MCF 10A (cell line): ENCODE data around the gene ACR. TPM values are rescaled to one million over a fixed set of nuclear protein-coding genes. Genes with fewer than 3 reads are reported as not detected.
"Not testable (repeated sequence)": the region's sequence is repeated elsewhere in the genome, so short reads cannot be mapped to it uniquely, and the experiment has no call there.

ENCODE experiments used
- BruUV-seq: library from RNA; stranded (reverse); fragments of 400-500 nt; replicated peaks from 2 replicates; lab custom pipeline; 2021; lab: Mats Ljungman, UMichigan
- CTCF ChIA-PET: fragments of 300-600 bp; sonication (Branson Sonifier 250); formaldehyde crosslinking; extraction: SDS; loops from one replicate; lab custom pipeline; 2021; ENCODE audit warnings: antibody characterized with exemption, inconsistent platforms; lab: Yijun Ruan, JAX
- POLR2A ChIA-PET: fragments of 300-600, 350-650 bp; sonication (Branson Sonifier 250); formaldehyde crosslinking; extraction: SDS; loops from one replicate; lab custom pipeline; 2020; ENCODE audit warnings: antibody characterized with exemption, inconsistent platforms; lab: Yijun Ruan, JAX
- DNase-seq: peaks from one replicate; pipeline ENCODE4 v3.0.0-alpha.2; 2018; ENCODE audit not compliant: unreplicated experiment
- H3K27ac Mint-ChIP-seq: one replicate; pipeline ENCODE4 v1.8.0; 2022; ENCODE audit warnings: mild to moderate bottlenecking, low read depth, mixed read lengths; ENCODE audit not compliant: unreplicated experiment
- H3K27me3 Mint-ChIP-seq: one replicate; pipeline ENCODE4 v1.8.0; 2022; ENCODE audit warnings: mixed read lengths; ENCODE audit not compliant: insufficient read depth, unreplicated experiment
- H3K36me3 Mint-ChIP-seq: one replicate; pipeline ENCODE4 v1.8.0; 2022; ENCODE audit warnings: mild to moderate bottlenecking, moderate library complexity, mixed read lengths; ENCODE audit not compliant: insufficient read depth, unreplicated experiment
- H3K4me1 Mint-ChIP-seq: one replicate; pipeline ENCODE4 v1.8.0; 2022; ENCODE audit warnings: mixed read lengths; ENCODE audit not compliant: insufficient read depth, unreplicated experiment
- H3K4me3 Mint-ChIP-seq: one replicate; pipeline ENCODE4 v1.8.0; 2022; ENCODE audit warnings: mild to moderate bottlenecking, moderate library complexity, mixed read lengths; ENCODE audit not compliant: unreplicated experiment
- H3K9me3 Mint-ChIP-seq: one replicate; pipeline ENCODE4 v1.8.0; 2022; ENCODE audit warnings: mixed read lengths; ENCODE audit not compliant: unreplicated experiment
- intact Hi-C: fragments of 100-400 bp; cut with micrococcal nuclease; formaldehyde crosslinking; loops from 2 replicates; pipeline ENCODE4 v1.14.1; 2022
- total RNA-seq: library from RNA; stranded (reverse); gene quantifications from 2 replicates; pipeline ENCODE4 v1.2.3, GENCODE V29; 2022
- TF ChIP-seq, protein P1 (sequence below): fragments of 200-600 bp; IDR thresholded peaks from one replicate; pipeline ENCODE4 v1.8.0; 2022; ENCODE audit warnings: antibody characterized with exemption, mild to moderate bottlenecking; ENCODE audit not compliant: unreplicated experiment

ACR gene
- total RNA-seq, 1 experiment from 2014 or later, result not detected

DNA sequence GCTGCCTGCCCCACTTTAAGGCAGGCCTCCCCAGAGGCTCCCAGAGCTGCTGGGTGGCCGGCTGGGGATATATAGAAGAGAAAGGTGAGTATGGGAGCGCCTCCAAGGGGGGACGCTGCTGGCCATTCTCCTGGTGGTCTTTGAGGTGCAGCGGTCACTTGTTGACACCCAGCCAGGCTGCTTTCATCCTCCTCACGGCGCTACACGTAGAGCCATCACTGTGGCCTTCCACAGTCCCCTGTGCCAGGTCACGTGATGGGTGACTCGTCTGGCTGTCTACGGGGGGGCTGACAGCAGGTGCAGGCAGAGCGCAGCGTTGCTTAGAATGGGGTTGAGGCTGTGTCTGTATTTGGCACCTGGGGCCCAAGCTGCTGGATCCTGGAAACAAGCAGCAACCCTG, 1.9 kb downstream of the ACR start:
- Mint-ChIP-seq H3K9me3 (no peaks in the 10 kb centered on the region), H3K36me3 (no peaks in the 10 kb centered on the region), H3K4me1 (no peaks in the 10 kb centered on the region), H3K27ac (no peak overlapping the region), H3K4me3 (no peak overlapping the region), H3K27me3 (peaks cover 28% of the 10 kb centered on the region)
- TF ChIP-seq, protein P1, sequence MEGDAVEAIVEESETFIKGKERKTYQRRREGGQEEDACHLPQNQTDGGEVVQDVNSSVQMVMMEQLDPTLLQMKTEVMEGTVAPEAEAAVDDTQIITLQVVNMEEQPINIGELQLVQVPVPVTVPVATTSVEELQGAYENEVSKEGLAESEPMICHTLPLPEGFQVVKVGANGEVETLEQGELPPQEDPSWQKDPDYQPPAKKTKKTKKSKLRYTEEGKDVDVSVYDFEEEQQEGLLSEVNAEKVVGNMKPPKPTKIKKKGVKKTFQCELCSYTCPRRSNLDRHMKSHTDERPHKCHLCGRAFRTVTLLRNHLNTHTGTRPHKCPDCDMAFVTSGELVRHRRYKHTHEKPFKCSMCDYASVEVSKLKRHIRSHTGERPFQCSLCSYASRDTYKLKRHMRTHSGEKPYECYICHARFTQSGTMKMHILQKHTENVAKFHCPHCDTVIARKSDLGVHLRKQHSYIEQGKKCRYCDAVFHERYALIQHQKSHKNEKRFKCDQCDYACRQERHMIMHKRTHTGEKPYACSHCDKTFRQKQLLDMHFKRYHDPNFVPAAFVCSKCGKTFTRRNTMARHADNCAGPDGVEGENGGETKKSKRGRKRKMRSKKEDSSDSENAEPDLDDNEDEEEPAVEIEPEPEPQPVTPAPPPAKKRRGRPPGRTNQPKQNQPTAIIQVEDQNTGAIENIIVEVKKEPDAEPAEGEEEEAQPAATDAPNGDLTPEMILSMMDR, result no peak
- DNase-seq, result no peak
- CTCF ChIA-PET, result interaction anchor here (0.5 kb wide), 1 partner anchor 597 kb away, joined by 3 read pairs; no protein-coding TSS in a partner anchor
- POLR2A ChIA-PET, result no interaction called here
- intact Hi-C loops, result no loop called here
- BruUV-seq, result no TSS peak

DNA sequence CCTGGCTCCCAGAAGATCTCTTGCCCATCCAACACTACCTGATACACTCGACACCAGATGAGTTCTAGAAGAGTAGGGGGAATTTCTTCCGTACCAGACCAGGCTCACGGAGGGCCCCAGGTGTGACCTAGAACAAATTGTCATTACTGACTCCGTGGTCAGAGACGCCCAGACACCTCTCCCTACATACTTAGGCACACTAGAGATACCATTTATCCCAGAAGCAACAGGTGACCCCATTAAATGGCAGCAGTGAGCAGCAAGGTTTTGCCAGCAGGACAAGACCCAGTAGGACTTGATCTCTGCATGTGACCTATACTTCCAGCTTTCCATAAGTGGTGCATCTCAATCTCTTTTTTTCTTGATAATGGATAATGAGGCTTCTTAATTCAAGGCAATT, 2.7 kb downstream of the ACR start:
- H3K27ac Mint-ChIP-seq, POLR2A ChIA-PET, H3K4me3 Mint-ChIP-seq: not testable (repeated sequence)

DNA sequence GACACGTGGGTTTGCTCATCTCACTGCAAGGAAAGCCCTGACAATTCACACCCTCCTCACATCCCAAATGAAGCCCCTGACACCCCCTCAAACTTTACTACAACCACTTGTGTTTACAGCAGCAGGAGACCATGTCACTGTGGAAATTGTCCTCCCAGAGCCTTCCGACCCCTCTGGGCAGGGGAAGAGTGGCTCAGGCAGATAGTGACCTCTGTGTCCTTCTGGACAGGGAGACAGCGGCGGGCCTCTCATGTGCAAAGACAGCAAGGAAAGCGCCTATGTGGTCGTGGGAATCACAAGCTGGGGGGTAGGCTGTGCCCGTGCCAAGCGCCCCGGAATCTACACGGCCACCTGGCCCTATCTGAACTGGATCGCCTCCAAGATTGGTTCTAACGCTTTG, 6.4 kb downstream of the ACR start:
- BruUV-seq, H3K27ac Mint-ChIP-seq, H3K36me3 Mint-ChIP-seq, H3K4me3 Mint-ChIP-seq, CTCF ChIA-PET, H3K9me3 Mint-ChIP-seq, intact Hi-C loops, H3K27me3 Mint-ChIP-seq, H3K4me1 Mint-ChIP-seq, POLR2A ChIA-PET, DNase-seq: not testable (repeated sequence)

More for the DNA sequence above, 2.7 kb downstream of the ACR start:
- H3K4me1 Mint-ChIP-seq, CTCF ChIA-PET, intact Hi-C loops, DNase-seq, H3K36me3 Mint-ChIP-seq, H3K9me3 Mint-ChIP-seq, BruUV-seq: not testable (repeated sequence)
- peaks cover 20% of the 10 kb centered on the region for H3K27me3 Mint-ChIP-seq

DNA sequence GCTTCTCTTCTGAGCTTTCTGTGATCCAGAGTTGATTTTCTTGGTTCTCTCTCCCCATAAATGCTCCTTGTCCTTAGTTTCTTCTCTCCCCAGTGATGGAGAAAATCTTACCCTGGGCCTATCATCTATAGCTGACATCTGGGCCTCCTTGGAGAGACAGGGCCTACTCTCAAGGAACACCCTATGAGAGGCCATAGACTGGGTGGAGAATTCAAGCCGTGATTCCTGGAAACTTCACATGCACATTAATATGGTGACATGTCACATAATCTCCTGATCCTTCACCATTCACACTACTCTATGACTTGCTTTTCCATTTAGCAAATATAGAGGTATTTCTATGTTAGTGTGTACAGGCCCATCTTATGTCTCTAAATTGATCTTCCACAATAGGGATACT, 9.5 kb downstream of the ACR start:
- POLR2A ChIA-PET, H3K27me3 Mint-ChIP-seq, CTCF ChIA-PET, intact Hi-C loops, H3K4me1 Mint-ChIP-seq, DNase-seq, H3K4me3 Mint-ChIP-seq, H3K27ac Mint-ChIP-seq, BruUV-seq, H3K36me3 Mint-ChIP-seq, H3K9me3 Mint-ChIP-seq: not testable (repeated sequence)

DNA sequence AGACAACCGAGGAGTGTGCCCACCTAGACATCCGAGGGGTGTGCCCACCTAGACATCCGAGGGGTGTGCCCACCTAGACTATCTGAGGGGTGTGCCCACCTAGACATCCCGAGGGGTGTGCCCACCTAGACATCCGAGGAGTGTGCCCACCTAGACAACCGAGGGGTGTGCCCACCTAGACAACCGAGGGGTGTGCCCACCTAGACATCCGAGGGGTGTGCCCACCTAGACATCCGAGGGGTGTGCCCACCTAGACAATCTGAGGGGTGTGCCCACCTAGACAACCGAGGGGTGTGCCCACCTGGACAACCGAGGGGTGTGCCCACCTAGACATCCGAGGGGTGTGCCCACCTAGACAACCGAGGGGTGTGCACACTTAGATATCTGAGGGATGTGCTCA, 10.6 kb downstream of the ACR start:
- BruUV-seq, H3K27me3 Mint-ChIP-seq, DNase-seq, H3K9me3 Mint-ChIP-seq, H3K4me3 Mint-ChIP-seq, H3K36me3 Mint-ChIP-seq, CTCF ChIA-PET, H3K4me1 Mint-ChIP-seq, POLR2A ChIA-PET, intact Hi-C loops, H3K27ac Mint-ChIP-seq: not testable (repeated sequence)

DNA sequence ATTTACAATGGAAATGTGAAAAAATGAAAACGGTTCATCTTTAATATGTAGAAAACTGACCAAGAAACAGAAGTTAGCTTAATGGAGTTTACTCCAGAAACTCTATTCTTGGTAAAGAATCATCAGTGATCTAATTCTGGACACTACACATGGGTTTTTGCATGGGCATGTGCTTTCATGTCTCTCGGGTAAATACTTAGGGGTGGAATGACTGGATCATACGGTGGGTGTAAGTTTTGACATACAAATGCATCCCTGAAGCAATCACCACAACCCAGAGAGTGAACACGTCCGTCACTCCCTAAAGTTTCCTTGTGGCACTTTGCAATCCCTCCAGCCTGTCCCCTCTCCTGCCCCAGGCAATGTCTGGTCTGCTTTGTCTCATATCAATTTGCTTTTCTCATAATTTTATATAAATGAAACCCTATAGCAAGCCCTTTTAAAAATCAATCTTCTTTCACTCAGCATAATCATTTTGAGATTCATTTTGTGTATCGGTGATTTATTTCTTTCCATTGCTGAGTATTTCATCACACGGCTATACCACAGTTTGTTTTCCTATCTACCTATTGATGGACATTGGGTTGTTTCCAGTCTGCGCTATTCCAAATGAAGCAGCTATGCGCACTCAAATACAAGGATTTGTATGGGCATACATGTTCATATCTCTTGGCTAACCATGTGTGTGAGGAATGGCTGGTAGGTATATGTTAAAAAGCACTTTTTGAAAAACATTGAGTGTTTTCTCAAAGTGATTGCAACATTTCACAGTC, 11.5 kb downstream of the ACR start:
- H3K4me3 Mint-ChIP-seq, DNase-seq, H3K27me3 Mint-ChIP-seq, H3K27ac Mint-ChIP-seq, H3K36me3 Mint-ChIP-seq, POLR2A ChIA-PET, H3K4me1 Mint-ChIP-seq, intact Hi-C loops, H3K9me3 Mint-ChIP-seq, CTCF ChIA-PET, BruUV-seq: not testable (repeated sequence)

DNA sequence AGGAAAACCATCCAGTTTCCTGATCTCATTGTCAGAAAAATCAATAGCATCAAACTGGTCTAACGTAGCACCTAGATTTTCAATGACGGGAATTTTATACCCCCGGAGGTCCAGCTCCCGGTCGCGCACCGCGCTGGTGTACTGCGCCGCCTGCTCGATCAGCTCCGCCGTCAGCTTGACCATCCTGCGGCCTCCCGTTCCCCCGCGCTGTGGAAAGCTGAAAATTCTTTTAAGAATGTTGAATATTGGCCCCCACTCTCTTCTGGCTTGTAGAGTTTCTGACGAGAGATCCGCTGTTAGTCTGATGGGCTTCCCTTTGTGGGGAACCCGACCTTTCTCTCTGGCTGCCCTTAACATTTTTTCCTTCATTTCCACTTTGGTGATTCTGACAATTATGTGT, 17.2 kb downstream of the ACR start:
- intact Hi-C loops, H3K27me3 Mint-ChIP-seq, DNase-seq, H3K9me3 Mint-ChIP-seq, POLR2A ChIA-PET, H3K36me3 Mint-ChIP-seq, H3K27ac Mint-ChIP-seq, CTCF ChIA-PET, BruUV-seq, H3K4me1 Mint-ChIP-seq, H3K4me3 Mint-ChIP-seq: not testable (repeated sequence)

DNA sequence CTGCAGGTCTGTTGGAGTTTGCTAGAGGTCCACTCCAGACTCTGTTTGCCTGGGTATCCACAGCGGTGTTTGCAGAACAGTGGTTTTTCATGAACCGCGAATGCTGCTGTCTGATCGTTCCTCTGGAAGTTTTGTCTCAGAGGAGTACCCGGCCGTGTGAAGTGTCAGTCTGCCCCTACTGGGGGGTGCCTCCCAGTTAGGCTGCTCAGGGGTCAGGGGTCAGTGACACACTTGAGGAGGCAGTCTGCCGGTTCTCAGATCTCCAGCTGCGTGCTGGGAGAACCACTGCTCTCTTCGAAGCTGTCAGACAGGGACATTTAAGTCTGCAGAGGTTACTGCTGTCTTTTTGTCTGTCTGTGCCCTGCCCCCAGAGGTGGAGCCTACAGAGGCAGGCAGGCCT, 18.4 kb downstream of the ACR start:
- peak overlapping the region; percentile 92 for H3K4me3 Mint-ChIP-seq
- POLR2A ChIA-PET, result interaction anchor here (1.4 kb wide), 1 partner anchor 135 kb away, joined by 3 read pairs; no protein-coding TSS in a partner anchor
- H3K36me3 Mint-ChIP-seq, H3K27ac Mint-ChIP-seq, H3K27me3 Mint-ChIP-seq, H3K9me3 Mint-ChIP-seq, H3K4me1 Mint-ChIP-seq, intact Hi-C loops, BruUV-seq, DNase-seq, CTCF ChIA-PET: not testable (repeated sequence)
